Heart left ventricle (tissue), 13 donors: ENCODE measurements around the gene OR2J2.

Source experiments
- POLR2A ChIP-seq, 2 donors: fragments of 450-650 bp; IDR thresholded peaks; one replicate each; pipeline ENCODE4 v1.6.1; 2017; ENCODE audit warnings: antibody characterized with exemption in 2 of 2, mild to moderate bottlenecking in 2 of 2, moderate library complexity in 2 of 2
- TF ChIP-seq, protein P1 (sequence below), 12 donors: fragments of 200-600 bp; sonication (generic) in 4 of 12; IDR thresholded peaks; one replicate each; pipeline versions ENCODE4 v1.5.0 to v1.8.0; 2018 to 2022; ENCODE audit warnings: antibody characterized with exemption in 12 of 12, mild to moderate bottlenecking in 5 of 12
- donor health status: ischemic (EF 13 %, LVEDD 7.1; RV severe dilation, severe dysfunction).
- donor health status: DM: no; HTN: yes; CAD: no.
- donor health status: DM: no; HTN: no; CAD: no.
- donor health status: ischemic (EF 25% LVEDD 6.9; RV normal size, moderate dysfunction).
- donor health status: ischemic (EF 25% LVEDD 5.7; RV mildly dilated, moderate dysfunction).
- donor health status: ischemic (EF 35%, LVEDD 5.7; RV mildly dilated, moderate dysfunction).
- donor health status: nonischemic (EF 11% LVEDD 7.7; RV severe dilation, severe dysfunction).
- donor health status: DM: yes; HTN: yes; CAD: no.
- donor health status: PGD.
- donor health status: ischemic (EF 29% LVEDD 5.4; RV normal size, mild dysfunction).
- donor health status: nonischemic (EF 23%, LVEDD 6.1; RV moderate dilation, normal function).

- no peak for TF ChIP-seq POLR2A (IDR thresholded peaks at IDR 0.05)
- TF ChIP-seq, protein P1, sequence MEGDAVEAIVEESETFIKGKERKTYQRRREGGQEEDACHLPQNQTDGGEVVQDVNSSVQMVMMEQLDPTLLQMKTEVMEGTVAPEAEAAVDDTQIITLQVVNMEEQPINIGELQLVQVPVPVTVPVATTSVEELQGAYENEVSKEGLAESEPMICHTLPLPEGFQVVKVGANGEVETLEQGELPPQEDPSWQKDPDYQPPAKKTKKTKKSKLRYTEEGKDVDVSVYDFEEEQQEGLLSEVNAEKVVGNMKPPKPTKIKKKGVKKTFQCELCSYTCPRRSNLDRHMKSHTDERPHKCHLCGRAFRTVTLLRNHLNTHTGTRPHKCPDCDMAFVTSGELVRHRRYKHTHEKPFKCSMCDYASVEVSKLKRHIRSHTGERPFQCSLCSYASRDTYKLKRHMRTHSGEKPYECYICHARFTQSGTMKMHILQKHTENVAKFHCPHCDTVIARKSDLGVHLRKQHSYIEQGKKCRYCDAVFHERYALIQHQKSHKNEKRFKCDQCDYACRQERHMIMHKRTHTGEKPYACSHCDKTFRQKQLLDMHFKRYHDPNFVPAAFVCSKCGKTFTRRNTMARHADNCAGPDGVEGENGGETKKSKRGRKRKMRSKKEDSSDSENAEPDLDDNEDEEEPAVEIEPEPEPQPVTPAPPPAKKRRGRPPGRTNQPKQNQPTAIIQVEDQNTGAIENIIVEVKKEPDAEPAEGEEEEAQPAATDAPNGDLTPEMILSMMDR (IDR thresholded peaks at IDR 0.05): no peak
Measured at GRCh38 chr6:29153083-29153482, 17.6 kb upstream of the OR2J2 start.
